Kidney epithelial cell (primary cell): ENCODE measurements around the gene RHOU. TPM values are rescaled to one million over a fixed set of nuclear protein-coding genes. Genes with fewer than 3 reads are reported as not detected.

Experiments
- DNase-seq: peaks from one replicate; pipeline ENCODE4 v3.0.0-alpha.2; 2010; ENCODE audit warnings: low read depth
- H3K27me3 ChIP-seq: 2 replicates; pipeline ENCODE4 v1.6.0; 2011; ENCODE audit warnings: low read length; ENCODE audit not compliant: control insufficient read depth, insufficient read depth
- H3K36me3 ChIP-seq: 2 replicates; pipeline ENCODE4 v1.5.1; 2011; ENCODE audit warnings: low read length; ENCODE audit not compliant: control insufficient read depth, insufficient read depth
- H3K4me3 ChIP-seq: 2 replicates; pipeline ENCODE4 v1.5.1; 2011; ENCODE audit warnings: low read depth, mild to moderate bottlenecking, control low read depth, low read length
- total RNA-seq: library from RNA; depleted of rRNA; stranded (reverse); fragments of >200 nt; gene quantifications from 2 replicates; pipeline ENCODE4 v1.2.3, GENCODE V29; 2015
- TF ChIP-seq, protein P1 (sequence below): IDR thresholded peaks from 2 replicates; pipeline ENCODE4 v1.5.1; 2011; ENCODE audit warnings: mild to moderate bottlenecking, moderate library complexity, low read length, control low read depth, inconsistent platforms; ENCODE audit not compliant: insufficient read depth, poor library complexity, severe bottlenecking

The RHOU gene
- total RNA-seq, 1 donor from 2014 or later: 1.0 TPM

- Histone ChIP-seq H3K27me3 (peaks cover 5% of the 10 kb centered on the region), H3K36me3 (no peaks in the 10 kb centered on the region), H3K4me3 (no peak overlapping the region)
- DNase-seq: no peak
- TF ChIP-seq, protein P1, sequence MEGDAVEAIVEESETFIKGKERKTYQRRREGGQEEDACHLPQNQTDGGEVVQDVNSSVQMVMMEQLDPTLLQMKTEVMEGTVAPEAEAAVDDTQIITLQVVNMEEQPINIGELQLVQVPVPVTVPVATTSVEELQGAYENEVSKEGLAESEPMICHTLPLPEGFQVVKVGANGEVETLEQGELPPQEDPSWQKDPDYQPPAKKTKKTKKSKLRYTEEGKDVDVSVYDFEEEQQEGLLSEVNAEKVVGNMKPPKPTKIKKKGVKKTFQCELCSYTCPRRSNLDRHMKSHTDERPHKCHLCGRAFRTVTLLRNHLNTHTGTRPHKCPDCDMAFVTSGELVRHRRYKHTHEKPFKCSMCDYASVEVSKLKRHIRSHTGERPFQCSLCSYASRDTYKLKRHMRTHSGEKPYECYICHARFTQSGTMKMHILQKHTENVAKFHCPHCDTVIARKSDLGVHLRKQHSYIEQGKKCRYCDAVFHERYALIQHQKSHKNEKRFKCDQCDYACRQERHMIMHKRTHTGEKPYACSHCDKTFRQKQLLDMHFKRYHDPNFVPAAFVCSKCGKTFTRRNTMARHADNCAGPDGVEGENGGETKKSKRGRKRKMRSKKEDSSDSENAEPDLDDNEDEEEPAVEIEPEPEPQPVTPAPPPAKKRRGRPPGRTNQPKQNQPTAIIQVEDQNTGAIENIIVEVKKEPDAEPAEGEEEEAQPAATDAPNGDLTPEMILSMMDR: no peak
These were observed 28.3 kb downstream of the RHOU start for GRCh38 chr1:228763561-228763960.

DNA sequence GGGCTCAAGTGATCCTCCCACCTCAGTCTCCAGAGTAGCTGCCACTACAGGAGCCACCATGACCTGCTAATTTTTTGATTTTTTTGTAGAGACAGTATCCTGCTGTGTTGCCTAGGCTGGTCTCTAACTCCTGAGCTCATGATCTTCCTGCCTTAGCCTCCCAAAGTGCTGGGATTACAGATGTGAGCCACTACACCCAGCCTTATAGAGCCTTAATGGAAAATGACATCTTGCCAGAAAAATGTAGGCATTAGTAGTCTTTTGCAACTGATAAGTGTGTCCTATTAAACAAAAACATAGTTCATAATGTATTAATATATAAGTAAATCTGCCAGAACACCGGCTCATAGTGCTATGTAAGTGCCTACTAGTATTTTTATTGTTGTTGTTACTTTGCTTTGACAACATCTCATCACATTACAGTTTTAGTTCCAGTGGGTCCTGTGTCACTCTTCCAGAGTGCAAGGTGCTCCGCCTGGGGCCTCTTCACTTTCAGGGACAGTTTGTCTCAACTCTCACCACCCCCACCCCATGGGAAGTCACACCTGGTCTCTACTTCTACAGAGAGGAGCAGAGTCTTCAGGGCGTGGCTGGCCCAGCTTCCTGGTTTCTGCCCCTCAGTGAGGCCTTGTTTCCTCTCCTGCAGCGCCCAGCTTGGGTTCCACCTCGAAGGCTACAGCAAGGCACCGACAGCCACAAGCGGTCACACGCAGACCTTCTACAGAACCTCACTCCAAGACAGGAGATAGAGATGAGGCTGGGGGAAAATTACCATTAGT is 30.1 kb downstream of the RHOU start:
- TF ChIP-seq, protein P1: no peak
- DNase-seq: no peak
- H3K27me3 ChIP-seq: peaks cover 5% of the 10 kb centered on the region
- H3K36me3 ChIP-seq: no peaks in the 10 kb centered on the region
- H3K4me3 ChIP-seq: no peak overlapping the region

- DNase-seq: no peak
- Histone ChIP-seq H3K27me3 (peaks cover 5% of the 10 kb centered on the region), H3K4me3 (no peak overlapping the region), H3K36me3 (no peaks in the 10 kb centered on the region)
- TF ChIP-seq, protein P1: no peak
These were observed 31.5 kb downstream of the RHOU start for GRCh38 chr1:228766788-228767187.

DNA sequence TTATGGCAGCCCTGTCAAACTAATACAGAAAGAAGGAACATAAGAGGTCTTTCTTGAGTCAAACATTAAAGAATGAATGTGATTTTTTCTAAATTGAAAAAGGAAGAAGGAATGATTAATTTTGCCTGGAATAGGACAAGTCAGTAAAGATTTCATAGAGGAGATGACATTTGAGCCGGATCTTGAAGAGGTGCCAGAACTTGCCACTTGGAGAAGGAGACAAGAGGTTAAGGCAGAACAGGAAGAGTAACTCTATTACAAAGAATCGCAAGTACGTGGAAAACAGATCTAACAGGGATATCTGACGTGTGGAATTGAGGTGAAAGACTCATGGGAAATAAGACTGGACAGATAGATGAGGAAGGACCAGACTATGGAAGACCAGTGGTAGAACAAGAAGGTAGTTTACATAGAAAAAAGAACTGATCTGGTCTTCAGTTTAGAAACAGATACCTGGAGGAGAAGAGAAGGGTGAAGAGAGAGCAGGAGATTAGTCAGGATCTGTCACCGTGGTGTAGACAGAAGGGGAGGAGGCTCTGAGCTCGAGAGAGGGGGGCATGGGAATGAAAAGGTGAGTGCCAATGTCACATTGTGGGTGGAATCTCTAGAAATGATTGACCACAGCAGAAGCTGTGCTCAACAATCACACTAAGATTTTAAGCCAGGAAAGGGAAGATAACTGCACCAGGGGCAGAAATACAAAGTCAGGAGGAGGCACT is 32.5 kb downstream of the RHOU start:
- Histone ChIP-seq H3K27me3 (peaks cover 5% of the 10 kb centered on the region), H3K36me3 (no peaks in the 10 kb centered on the region), H3K4me3 (no peak overlapping the region)
- TF ChIP-seq, protein P1: no peak
- no peak for DNase-seq

DNA sequence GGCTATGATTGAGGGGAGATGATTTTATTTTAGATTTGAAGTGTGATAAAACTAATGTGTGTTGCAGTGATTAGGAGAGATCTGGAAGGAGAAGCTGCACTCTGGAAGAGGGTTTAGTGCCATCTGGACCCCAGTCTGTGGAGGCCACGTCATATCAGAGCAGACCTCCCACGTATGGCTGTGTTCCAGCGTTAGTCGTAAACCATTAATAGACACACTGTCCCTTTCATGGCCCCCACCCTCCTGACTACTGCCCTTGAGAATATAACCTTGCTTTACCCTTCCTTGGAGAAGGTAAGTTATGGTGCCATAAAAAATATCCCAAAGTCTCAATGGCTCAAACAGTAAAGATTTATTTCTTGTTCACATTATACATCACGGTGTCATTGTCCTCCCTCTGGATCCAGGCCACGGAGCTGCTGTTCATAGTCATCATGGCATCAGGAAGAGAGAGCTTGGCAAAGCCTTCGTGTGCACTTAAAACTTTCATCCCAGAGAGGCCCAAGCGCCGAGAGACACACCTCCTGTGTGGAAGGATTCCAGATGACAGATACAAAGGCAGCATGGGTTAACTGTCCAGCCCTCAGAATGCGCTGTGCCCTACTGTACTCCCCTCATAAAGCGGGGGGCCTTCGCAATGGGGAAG is 33.2 kb downstream of the RHOU start:
- no peak for DNase-seq
- no peak overlapping the region for H3K4me3 ChIP-seq
- no peaks in the 10 kb centered on the region for H3K36me3 ChIP-seq
- TF ChIP-seq, protein P1: no peak
- H3K27me3 ChIP-seq: peaks cover 3% of the 10 kb centered on the region
